HG02943 (cell line): Measurements from ENCODE around the gene AHSP.
"Not testable (repeated sequence)": the region's sequence is repeated elsewhere in the genome, so short reads cannot be mapped to it uniquely, and the experiment has no call there.

Source experiments
- ATAC-seq: cut with Tn5 transposase; IDR thresholded peaks from one replicate; pipeline ENCODE4 v1.9.1; 2021; ENCODE audit warnings: mild to moderate bottlenecking, low read depth, moderate library complexity; ENCODE audit not compliant: unreplicated experiment

Gene AHSP

GRCh38 chr16:31527734-31528274 lies at the start of gene AHSP:
TSS of gene AHSP (plus strand) at chr16:31527900. CDS start at chr16:31528140, 240 bp downstream.
- ATAC-seq, result no peak

GRCh38 chr16:31478956-31479355 lies 48.7 kb upstream of the AHSP start:
- no peak for ATAC-seq

GRCh38 chr16:31479751-31480150 lies 47.9 kb upstream of the AHSP start:
- ATAC-seq, result no peak

GRCh38 chr16:31480851-31481536 lies 46.7 kb upstream of the AHSP start:
- ATAC-seq, result no peak

GRCh38 chr16:31483081-31483480 lies 44.6 kb upstream of the AHSP start, which contains the start of gene SLC5A2:
TSS of gene SLC5A2 (plus strand) at chr16:31483123. CDS start at chr16:31483137, 14 bp downstream.
- ATAC-seq, result no peak

GRCh38 chr16:31484048-31484447 lies 43.7 kb upstream of the AHSP start:
- not testable (repeated sequence) for ATAC-seq

- ATAC-seq, result no peak
These were observed 43.1 kb upstream of the AHSP start for GRCh38 chr16:31484491-31485171.

GRCh38 chr16:31485571-31485970 lies 42.1 kb upstream of the AHSP start:
- ATAC-seq, result no peak

- no peak for ATAC-seq
These were observed 41.7 kb upstream of the AHSP start for GRCh38 chr16:31486045-31486444.

GRCh38 chr16:31487071-31487719 lies 40.5 kb upstream of the AHSP start:
- no peak for ATAC-seq

GRCh38 chr16:31487720-31488467 lies 39.8 kb upstream of the AHSP start:
- ATAC-seq, result peak; percentile 74

GRCh38 chr16:31488468-31489297 lies 39.0 kb upstream of the AHSP start:
- no peak for ATAC-seq

GRCh38 chr16:31489298-31489564 lies 38.5 kb upstream of the AHSP start:
- no peak for ATAC-seq

GRCh38 chr16:31489616-31490584 lies 37.8 kb upstream of the AHSP start:
- no peak for ATAC-seq

- no peak for ATAC-seq
These were observed 35.8 kb upstream of the AHSP start for GRCh38 chr16:31491778-31492418.

- ATAC-seq, result no peak
These were observed 34.1 kb upstream of the AHSP start for GRCh38 chr16:31493506-31494125.

- no peak for ATAC-seq
These were observed 31.0 kb upstream of the AHSP start for GRCh38 chr16:31496670-31497069.

GRCh38 chr16:31498493-31498892 lies 29.2 kb upstream of the AHSP start:
- no peak for ATAC-seq
